HL-60 (cell line): ENCODE data around the gene SUMF2.
"Not testable (repeated sequence)": the region's sequence is repeated elsewhere in the genome, so short reads cannot be mapped to it uniquely, and the experiment has no call there.

ENCODE experiments used
- DNase-seq, 2 experiments: peaks; one replicate each; pipeline ENCODE4 v3.0.0-alpha.2; 2010 to 2020; ENCODE audit warnings: low read depth in 1 of 2, low spot score in 1 of 2
- H3K27ac ChIP-seq: fragments of 250-450 bp; sonication (Bioruptor Pico); replicated peaks from 2 replicates; pipeline ENCODE4 v1.5.1; 2020; ENCODE audit warnings: mild to moderate bottlenecking, moderate library complexity
- H3K27me3 ChIP-seq: fragments of 250-450 bp; sonication (Bioruptor Pico); 2 replicates; pipeline ENCODE4 v1.5.1; 2021; ENCODE audit warnings: mild to moderate bottlenecking, moderate library complexity; ENCODE audit not compliant: insufficient read depth, poor library complexity, severe bottlenecking
- H3K4me3 ChIP-seq: replicated peaks from 2 replicates; pipeline ENCODE4 v1.5.1; 2011; ENCODE audit warnings: mild to moderate bottlenecking, control low read depth, low read length; ENCODE audit not compliant: insufficient read depth
- CTCF ChIP-seq: IDR thresholded peaks from one replicate; pipeline ENCODE4 v1.5.1; 2011; ENCODE audit warnings: low read length, control low read depth, inconsistent platforms; ENCODE audit not compliant: insufficient read depth
- GABPA ChIP-seq: IDR thresholded peaks from 2 replicates; pipeline ENCODE4 v1.6.1; 2012; ENCODE audit warnings: low read depth
- POLR2AphosphoS5 ChIP-seq: IDR thresholded peaks from 2 replicates; pipeline ENCODE4 v1.6.1; 2012; ENCODE audit warnings: low read depth
- REST ChIP-seq: IDR thresholded peaks from 2 replicates; pipeline ENCODE4 v1.6.1; 2012; ENCODE audit warnings: low read depth; ENCODE audit not compliant: insufficient replicate concordance
- SPI1 ChIP-seq: IDR thresholded peaks from 2 replicates; pipeline ENCODE4 v1.6.1; 2012; ENCODE audit warnings: low read depth, mild to moderate bottlenecking, borderline replicate concordance
- long read RNA-seq: library from polyadenylated mRNA; unstranded; transcript quantifications from one replicate; pipeline ENCODE4 v2.0.0, GENCODE V29; 2020

Gene SUMF2
- long read RNA-seq, transcript SUMF2-205 (10 exons, 1,171 nt) = minor isoform, 25 of 1,744 reads
- long read RNA-seq, transcript SUMF2-207 (8 exons, 1,792 nt) = minor isoform, 144 of 1,744 reads
- long read RNA-seq, transcript SUMF2-211 (7 exons, 1,771 nt) = minor isoform, 29 of 1,744 reads
- long read RNA-seq, transcript SUMF2-208 (9 exons, 2,052 nt) = major isoform, 1,324 of 1,744 reads
- long read RNA-seq, partial matches to known transcripts = 23 of 1,744 reads
- long read RNA-seq, other reads (novel, unspliced or antisense) = 142 of 1,744 reads

DNA sequence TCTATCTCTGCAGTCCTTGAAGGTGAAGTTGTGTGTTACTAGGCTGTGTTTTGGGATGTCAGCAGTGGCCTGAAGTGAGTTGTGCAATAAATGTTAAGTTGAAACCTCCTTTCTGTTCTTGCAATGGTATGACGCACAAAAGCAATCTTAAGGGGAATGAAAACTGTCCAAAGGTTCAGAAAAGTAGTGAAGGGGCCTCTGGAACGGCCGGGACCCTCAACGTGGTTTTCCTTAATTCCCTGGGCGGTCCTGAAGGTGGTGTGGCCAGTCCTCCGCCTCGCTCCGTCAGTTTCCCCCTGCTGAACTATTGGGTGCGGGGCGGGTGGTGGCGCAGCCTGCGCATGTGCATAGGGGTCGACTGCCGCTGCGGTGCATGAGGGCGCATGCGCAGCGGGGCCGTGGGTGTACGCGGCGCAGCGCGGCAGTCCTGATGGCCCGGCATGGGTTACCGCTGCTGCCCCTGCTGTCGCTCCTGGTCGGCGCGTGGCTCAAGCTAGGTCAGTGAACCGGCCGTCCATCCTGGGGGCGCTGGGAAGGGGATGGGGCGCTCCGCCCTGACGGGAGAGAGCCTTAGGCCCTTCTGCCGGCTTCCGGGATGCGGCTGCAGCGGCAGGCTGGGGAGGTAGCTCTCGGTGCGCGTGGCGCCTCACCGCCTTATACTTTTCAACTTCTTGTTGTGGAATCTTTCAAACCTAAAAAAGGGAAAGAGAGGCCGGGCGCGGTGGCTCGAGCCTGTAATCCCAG is at the start of gene SUMF2:
Gene SUMF2, plus strand, starts transcription at position 405 of the 744 bp plus-strand sequence. Its CDS starts 26 bp downstream, at position 431.
- peak; percentile 98 for TF ChIP-seq POLR2AphosphoS5
- TF ChIP-seq CTCF = no peak
- TF ChIP-seq GABPA = no peak
- no peak for TF ChIP-seq REST
- no peak for TF ChIP-seq SPI1
- no peaks in the 10 kb centered on the region for H3K27me3 ChIP-seq
- peak within 1 kb of the TSS; percentile 75 for H3K4me3 ChIP-seq
- peak within 1 kb of the TSS; percentile 91 for H3K27ac ChIP-seq
- DNase-seq = peak; percentile 82 to 88

GRCh38 chr7:56017015-56017414 is 47.1 kb upstream of the SUMF2 start:
- not testable (repeated sequence) for DNase-seq, H3K4me3 ChIP-seq, H3K27me3 ChIP-seq, H3K27ac ChIP-seq

DNA sequence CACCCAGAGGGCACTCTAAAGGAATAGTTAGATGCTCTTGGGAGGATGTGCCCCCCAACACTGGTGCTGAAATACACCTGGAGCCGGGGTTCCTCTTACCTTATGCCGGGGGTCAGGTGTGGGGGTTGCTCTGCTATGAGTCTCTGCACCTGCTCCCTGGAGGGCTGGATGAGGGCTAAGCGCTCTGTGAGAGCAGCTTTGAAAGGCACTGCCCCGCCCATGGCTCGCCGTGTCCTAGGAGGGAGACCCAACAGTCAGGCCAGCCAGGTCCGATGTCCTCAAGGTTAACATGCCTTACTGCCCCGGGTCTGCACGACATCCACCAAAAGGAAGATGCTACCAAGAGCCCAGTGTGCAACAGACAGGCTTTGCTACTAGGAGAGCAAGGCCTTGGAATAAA is 44.6 kb upstream of the SUMF2 start:
- no peak for DNase-seq
- H3K4me3 ChIP-seq = no peak overlapping the region
- TF ChIP-seq GABPA (no peak), CTCF (no peak), SPI1 (no peak), REST (no peak)
- no peak overlapping the region for H3K27ac ChIP-seq
- H3K27me3 ChIP-seq = no peaks in the 10 kb centered on the region

DNA sequence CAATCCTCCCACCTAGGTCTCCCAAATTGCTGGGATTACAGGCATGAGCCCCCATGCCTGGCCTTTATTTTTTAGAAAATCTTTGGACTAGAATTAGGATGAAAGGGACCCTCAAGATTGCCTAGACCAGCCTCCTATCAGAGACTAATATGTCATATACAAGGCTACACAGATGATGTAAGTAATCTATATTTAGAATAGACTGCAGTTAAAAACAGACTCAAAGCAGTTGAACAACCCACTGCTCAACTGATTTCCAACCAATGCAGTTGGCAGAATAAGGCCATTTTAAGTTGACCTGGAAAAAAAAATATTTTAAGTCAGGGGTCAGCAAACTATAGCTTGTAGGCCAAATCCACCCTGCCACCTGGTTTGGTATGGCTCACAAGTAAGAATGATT is 40.6 kb upstream of the SUMF2 start:
- H3K27ac ChIP-seq = no peak overlapping the region
- H3K4me3 ChIP-seq = no peak overlapping the region
- no peak for DNase-seq
- H3K27me3 ChIP-seq = no peaks in the 10 kb centered on the region
- TF ChIP-seq POLR2AphosphoS5 = no peak
- TF ChIP-seq GABPA = no peak
- TF ChIP-seq REST = no peak
- TF ChIP-seq CTCF = no peak
- no peak for TF ChIP-seq SPI1
